ENCODE results near the gene SPATA1.

GRCh38 chr1:84569216-84569615 is 63.0 kb downstream of the SPATA1 start:
- TF ChIP-seq POLR2AphosphoS5 (IDR thresholded peaks at IDR 0.05) = no peak
- no peak for TF ChIP-seq POLR2A (IDR thresholded peaks at IDR 0.05)
